Measurements from ENCODE around the gene BHLHA9.

DNA sequence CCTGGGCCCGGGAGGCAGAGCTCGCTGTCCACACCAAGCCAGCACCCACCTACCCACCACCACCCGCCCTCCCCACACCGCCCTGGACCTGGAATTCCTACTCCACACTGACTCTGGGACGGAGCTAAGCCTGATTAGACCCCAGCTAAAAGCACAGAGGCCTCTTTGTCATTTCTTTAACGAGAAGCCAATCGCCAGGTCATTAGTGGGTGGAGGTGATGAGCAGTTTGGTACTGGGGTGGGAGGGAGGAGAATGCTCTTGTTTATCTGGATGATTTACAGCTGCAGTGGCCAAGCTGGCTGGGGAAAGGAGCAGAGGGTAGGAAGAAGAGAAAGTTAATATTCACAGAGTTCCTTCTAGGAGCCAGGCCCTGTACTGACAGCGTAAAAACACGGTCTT lies 6.0 kb upstream of the BHLHA9 start:
- TF ChIP-seq, protein P1, sequence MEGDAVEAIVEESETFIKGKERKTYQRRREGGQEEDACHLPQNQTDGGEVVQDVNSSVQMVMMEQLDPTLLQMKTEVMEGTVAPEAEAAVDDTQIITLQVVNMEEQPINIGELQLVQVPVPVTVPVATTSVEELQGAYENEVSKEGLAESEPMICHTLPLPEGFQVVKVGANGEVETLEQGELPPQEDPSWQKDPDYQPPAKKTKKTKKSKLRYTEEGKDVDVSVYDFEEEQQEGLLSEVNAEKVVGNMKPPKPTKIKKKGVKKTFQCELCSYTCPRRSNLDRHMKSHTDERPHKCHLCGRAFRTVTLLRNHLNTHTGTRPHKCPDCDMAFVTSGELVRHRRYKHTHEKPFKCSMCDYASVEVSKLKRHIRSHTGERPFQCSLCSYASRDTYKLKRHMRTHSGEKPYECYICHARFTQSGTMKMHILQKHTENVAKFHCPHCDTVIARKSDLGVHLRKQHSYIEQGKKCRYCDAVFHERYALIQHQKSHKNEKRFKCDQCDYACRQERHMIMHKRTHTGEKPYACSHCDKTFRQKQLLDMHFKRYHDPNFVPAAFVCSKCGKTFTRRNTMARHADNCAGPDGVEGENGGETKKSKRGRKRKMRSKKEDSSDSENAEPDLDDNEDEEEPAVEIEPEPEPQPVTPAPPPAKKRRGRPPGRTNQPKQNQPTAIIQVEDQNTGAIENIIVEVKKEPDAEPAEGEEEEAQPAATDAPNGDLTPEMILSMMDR (IDR thresholded peaks at IDR 0.05): no peak
- no peak for TF ChIP-seq POLR2A (IDR thresholded peaks at IDR 0.05)
